GM18951 (cell line): Measurements from ENCODE around the gene SCN7A.

Experiments
- POLR2A ChIP-seq: IDR thresholded peaks from 4 replicates; pipeline ENCODE4 v1.6.1; 2011; ENCODE audit warnings: mild to moderate bottlenecking; ENCODE audit not compliant: insufficient read length, insufficient read depth; ENCODE audit errors: extremely low read depth
- in situ Hi-C: fragments of 300-500 bp; cut with MboI; formaldehyde crosslinking; loops from one replicate; pipeline ENCODE4 v1.12.0; 2022; ENCODE audit warnings: low sequenced_read_pairs, mixed read lengths, inconsistent platforms; ENCODE audit not compliant: unreplicated experiment

SCN7A gene

GRCh38 chr2:166494140-166494624 lies at the start of gene SCN7A:
TSS of gene SCN7A (minus strand) at chr2:166494249. CDS start at chr2:166477696, 16,553 bp downstream.
- in situ Hi-C loops = no loop called here
- no peak for TF ChIP-seq POLR2A

- no peak for TF ChIP-seq POLR2A
- in situ Hi-C loops = loop anchor here (25.0 kb wide), 2 partner anchors 1423 to 1573 kb away; no protein-coding TSS in a partner anchor
Observed at GRCh38 chr2:166539340-166540162, 45.5 kb upstream of the SCN7A start.

DNA sequence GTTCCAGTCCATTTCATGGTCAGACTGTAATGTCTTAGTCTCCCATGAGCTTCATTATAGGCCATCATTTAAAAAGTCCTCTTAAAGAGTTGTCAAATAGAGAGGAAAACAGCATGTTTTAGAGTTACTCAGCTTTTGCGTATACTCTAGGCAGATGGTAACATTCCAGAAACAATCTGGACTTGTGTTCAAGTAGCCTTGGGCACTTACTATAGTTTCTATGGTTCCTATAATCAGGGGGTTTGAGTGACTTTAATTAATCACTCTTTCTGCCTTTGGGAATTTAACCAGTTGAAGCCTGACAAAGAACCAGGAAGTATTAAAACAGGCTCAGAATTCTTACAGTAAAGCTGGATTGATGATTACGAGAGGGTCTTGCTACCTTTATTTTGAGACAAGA lies 42.1 kb upstream of the SCN7A start:
- no peak for TF ChIP-seq POLR2A
- in situ Hi-C loops = loop anchor here (25.0 kb wide), 2 partner anchors 1426 to 1576 kb away; no protein-coding TSS in a partner anchor

- no peak for TF ChIP-seq POLR2A
- in situ Hi-C loops = no loop called here
Observed at GRCh38 chr2:166521155-166521554, 27.1 kb upstream of the SCN7A start.

DNA sequence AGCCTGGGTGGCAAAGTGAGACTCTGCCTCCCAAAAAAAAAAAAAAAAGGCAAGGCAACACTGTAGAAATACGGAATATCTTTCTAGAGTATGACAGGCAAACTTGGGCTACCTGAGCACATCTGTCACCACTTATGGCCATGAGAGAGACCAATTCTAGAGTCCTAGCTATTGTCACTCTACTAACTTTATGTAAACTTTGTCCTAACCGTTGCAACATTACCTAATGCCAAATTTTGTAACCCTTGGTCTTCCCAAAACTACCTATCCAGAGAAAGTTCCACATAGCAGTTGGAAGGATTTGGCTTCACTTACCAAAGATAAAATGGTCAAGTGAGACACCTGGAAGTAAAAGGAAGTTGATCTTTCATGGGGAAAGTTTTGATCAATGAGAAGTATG lies 26.6 kb upstream of the SCN7A start:
- in situ Hi-C loops = no loop called here
- no peak for TF ChIP-seq POLR2A

- in situ Hi-C loops = no loop called here
- no peak for TF ChIP-seq POLR2A
Observed at GRCh38 chr2:166519391-166519962, 25.4 kb upstream of the SCN7A start.

DNA sequence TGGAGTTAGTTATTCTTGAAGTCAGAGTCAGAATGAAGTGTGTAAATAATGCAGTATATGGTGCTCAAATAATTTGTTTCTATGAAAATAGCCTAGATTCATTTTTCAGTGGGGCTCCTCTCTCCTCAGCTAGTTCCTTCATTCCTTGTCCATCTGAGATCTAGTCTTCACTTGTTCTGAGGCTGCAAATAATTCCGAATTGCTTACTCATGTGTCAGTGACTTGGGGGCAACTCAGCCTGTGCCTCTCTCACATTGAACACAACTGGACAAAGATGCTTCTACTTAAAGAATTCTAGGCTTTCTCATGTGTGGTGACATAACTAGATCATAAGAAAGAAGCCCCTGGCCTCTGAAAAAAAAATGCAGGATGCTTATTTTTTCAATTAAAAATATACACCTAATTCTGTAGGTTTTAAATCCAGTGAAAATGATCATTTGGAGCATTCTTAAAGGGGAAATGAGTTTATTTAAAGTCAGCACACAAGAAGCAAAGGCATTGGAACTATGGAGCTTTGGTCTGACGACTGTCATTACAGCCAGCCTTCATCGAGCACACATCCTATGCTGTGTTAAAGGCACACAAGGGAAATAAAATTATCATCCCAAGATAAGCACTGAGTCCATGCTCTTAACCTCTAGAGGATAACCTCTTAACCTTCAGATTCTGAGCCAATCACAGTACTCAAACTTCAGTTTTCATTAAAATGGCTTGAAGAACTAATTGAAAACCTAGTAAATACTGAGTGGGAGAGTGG lies 24.8 kb upstream of the SCN7A start:
- in situ Hi-C loops = no loop called here
- TF ChIP-seq POLR2A = no peak

- TF ChIP-seq POLR2A = no peak
- in situ Hi-C loops = no loop called here
Observed at GRCh38 chr2:166517533-166518061, 23.5 kb upstream of the SCN7A start.

DNA sequence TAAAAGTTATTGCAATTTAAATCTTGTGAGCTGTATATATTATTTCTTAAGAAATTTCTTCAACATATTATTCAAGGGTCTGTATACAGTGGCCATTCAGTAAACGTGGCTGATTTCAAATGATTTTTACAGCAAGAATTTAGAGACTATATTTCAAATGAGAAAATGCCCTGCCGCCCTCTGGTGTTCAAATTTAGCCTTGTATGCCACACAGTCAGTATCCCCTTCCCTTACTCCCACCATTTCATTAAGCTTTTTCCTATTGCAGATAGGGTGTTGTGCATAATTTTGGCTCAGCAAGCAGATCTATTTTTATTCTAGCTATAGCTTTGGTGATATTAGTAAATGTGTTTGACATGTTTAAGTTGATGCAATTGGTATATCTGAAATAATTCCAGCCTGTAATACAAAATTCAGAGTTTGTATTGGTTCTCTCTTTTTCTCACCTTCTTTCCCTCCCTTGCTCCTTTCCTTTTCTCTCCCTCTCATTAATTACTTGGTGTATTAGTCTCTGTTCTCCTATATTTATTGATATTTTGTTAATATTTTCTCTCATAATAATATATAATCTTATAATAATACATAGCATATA lies 22.8 kb upstream of the SCN7A start:
- in situ Hi-C loops = no loop called here
- TF ChIP-seq POLR2A = no peak

GRCh38 chr2:166513952-166514351 lies 19.9 kb upstream of the SCN7A start:
- no peak for TF ChIP-seq POLR2A
- in situ Hi-C loops = no loop called here

- no peak for TF ChIP-seq POLR2A
- in situ Hi-C loops = no loop called here
Observed at GRCh38 chr2:166499281-166499680, 5.2 kb upstream of the SCN7A start.

GRCh38 chr2:166491461-166491860 lies 2.6 kb downstream of the SCN7A start:
- in situ Hi-C loops = no loop called here
- TF ChIP-seq POLR2A = no peak

DNA sequence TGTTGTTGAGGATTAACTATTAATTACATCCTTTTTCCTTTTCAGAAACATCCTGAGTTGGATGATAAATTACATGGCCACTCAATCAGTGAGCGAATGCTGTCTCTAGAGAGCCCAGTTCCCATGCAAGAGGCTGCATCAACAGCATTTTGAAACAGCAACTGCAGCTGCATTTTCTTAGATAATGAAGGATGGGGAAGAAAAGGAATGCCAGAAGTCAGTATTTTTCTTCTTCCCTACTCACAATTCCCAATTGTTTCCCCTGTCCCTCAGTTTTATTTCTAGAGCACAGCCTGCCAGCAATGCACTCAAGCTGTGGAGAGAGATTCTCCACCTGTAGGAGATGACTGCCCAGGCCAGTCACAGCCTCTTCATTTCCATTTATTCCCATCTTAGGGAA lies 6.9 kb downstream of the SCN7A start:
- in situ Hi-C loops = no loop called here
- TF ChIP-seq POLR2A = no peak
